NK-92 treated with Interleukin-12 subunit alpha and Interleukin-12 subunit beta, amount 100 ng/mL, for 24 hours (cell line): ENCODE measurements around the gene GOLGA8S.
"Not testable (repeated sequence)": the region's sequence is repeated elsewhere in the genome, so short reads cannot be mapped to it uniquely, and the experiment has no call there.

ENCODE experiments used
- DNase-seq: peaks from one replicate; lab custom pipeline; 2025; lab: John Stamatoyannopoulos, UW

Gene GOLGA8S

DNA sequence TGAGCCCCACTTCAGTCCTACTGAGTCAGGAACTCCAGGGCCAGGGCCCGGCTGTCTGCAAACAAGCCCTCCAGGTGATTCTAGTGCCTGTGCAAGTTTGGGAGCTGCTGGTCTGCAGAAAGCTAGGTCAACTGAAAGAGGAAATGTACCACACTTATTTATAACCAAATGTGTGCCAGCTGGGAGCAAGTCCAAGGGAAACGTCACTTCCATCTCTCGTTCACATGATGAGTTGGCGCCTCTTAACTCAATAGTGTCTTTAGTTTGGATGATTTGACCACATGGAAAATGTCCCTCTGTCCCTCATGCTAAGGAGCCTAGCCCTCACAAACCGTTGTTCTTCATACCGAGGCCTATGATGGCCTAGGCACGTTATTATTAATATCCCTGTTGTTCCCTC lies 43.2 kb downstream of the GOLGA8S start:
- DNase-seq: no peak

DNA sequence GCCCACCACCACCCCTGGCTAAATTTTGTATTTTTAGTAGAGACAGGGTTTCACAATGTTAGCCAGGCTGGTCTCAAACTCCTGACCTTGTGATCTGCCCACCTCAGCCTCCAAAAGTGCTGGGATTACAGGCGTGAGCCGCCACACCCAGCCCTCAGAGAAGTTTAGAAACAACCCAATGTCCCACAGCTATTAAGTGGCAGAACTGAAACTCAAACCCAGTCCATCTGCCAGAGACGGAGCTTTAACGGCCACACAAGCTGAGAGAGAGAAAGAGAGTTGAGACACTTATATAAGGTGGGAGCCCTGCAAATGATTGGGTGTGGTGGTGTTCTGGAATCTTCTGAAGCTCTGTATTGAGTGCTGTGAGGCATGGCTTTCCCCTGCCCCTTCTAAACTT lies 43.8 kb downstream of the GOLGA8S start:
- DNase-seq: not testable (repeated sequence)

DNA sequence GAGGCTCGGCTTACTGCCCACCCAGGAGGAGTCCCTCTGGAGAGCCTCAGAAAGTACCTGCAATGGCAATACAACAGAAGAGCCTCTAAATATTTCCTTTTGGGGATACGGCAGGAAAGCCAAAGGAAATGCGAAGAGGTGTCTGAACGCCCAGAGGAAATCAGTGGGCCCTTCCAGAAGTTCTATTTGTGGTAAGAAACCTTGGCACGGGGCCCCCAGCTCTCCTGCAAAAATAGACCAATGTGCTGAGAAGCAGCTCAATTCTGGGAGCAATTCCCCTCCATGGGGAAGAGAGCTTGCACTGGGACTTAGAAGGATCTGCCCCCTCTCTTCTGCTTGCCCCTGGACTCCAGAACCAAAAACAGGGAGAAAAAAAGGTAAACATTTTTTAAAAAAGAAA lies 44.7 kb downstream of the GOLGA8S start:
- DNase-seq: not testable (repeated sequence)

DNA sequence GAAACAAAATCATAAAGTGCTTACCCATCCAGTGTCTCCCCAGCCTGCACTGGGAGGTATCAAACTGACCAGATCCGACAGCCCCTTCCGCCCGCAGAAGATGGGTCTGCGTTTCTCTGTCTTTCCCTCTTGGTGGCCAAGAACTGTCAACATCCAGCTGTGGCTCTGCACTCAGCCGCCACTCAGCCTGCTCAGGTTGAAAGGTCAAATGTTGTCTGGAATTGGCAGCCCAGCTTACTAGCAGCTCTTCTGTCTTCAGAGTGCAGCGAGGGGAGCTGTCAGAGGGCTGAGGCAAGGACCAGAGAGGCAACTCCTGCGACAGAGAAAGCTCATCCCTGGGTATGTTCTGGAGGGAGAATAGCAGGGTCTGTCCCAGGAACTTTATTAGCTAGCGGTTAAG lies 47.1 kb downstream of the GOLGA8S start:
- DNase-seq: no peak

DNA sequence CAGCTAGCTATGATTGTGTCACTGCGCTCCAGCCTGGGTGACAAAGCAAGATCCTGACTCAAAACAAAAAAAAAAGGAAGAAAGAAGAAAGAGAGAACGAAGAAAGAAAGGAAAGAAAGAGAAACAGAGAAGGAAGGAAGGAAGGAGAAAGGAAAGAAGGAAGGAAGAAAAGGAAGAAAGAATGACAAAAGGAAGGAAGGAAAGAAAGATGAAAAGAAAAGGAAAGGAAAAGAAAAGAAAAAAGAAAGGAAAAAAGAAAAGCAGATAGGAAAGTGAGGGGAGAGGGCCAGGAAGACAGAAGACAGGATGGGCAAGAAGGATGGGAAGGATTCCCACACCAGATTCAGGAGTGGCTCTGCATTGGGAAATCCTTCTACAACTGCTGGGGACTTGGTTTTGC lies 47.6 kb downstream of the GOLGA8S start:
- DNase-seq: no peak

DNA sequence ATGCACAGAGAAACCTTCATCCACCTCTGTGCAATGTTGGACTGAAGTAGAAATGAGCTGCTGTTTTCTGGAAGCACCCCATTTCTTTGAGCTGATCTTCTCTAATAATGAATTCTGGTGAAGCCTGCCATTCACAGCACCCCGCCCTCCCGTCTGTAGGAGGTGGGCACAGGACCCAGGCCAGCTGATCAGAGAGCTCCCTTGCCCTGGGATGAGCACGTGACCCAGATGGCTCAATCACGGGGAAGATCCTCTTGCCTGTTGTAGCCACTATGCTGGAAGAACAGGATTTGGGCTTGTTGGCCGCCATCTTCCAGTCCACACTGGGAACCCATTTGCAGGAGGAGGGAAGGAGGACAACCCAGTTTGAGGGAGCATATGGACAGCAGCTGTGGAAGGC lies 48.0 kb downstream of the GOLGA8S start:
- no peak for DNase-seq

DNA sequence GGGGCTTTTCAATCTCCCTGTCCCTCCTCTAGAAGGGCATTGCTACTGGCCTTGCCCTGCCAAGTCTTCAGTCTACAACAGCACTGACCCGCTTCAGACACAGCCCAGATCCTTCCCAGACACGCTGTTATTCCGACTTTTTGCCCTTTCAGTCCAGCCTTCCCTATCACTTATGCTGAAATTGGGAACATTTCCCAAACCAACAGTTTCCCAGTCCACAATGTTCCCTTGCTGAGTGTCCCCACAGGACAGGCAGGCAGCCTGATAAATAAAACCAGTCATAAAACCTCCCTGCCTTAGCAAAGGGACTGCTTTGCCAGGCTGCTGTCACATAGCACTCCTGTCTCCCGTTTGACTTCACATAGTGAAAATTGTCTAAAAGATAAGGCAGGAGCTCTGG lies 49.0 kb downstream of the GOLGA8S start:
- no peak for DNase-seq

DNA sequence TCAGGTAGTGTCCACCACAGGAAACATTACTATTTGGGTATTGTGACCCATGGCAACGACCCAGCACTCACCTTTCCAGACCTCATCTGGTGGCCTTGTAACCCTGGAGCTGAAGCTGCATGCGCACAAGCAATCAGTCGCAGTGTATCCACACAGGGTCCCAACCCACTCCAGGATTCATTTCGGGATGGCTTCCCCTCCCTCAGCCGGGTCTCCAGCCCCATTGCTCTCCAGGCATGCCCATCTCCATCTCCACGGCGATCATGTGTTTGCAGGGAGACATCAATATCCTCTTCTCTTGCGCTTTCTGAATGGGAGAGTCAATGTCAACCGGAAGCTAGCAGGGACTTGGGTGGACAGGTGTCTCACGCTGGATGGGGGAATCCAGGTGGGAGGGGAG lies 57.3 kb downstream of the GOLGA8S start:
- no peak for DNase-seq

DNA sequence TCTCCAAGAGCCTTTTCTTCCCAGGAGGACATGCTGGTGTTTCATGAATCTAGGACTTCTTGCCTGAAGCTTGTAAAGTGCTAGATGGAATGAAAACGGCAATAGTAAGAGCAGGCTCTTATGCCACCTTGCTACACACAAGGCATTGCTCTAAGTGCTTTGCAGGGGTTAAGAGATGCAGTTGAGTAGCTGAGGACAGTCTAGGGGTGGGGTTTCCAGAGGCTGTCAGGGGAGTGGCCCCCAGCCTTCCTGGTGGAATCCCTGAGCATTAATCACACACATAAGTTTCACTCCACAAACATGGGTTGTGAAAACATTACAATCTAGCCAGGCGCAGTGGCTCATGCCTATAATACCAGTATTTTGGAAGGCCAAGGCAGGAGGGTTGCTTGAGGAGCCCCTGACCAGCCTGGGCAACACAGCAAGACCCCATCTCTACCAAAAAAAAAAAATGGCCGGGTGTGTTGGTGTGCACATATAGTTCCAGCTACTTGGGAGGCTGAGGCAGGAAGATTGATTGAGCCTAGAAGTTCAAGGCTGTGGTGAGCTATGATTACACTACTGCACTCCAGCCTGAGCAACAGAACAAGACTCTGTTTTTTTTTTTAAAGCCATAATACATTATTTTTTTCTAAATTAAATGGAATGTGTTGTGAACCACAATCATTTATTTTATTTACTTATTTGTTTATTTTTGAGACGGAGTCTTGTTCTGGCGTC lies 58.5 kb downstream of the GOLGA8S start:
- not testable (repeated sequence) for DNase-seq
